Activated B cell treated with CpG ODN at 0.5 μM for 24 hours (primary cell): ENCODE data around the gene CTR9. TPM values are rescaled to one million over a fixed set of nuclear protein-coding genes. Genes with fewer than 3 reads are reported as not detected.

Experiments used
- ATAC-seq: fragments of 200-7000 bp; cut with Tn5 transposase; one replicate; pipeline ENCODE4 v1.10.0; 2021; ENCODE audit warnings: low read depth, mild to moderate bottlenecking, moderate library complexity
- CTCF ChIA-PET: fragments of 350-600 bp; sonication (Branson Sonifier 250); formaldehyde crosslinking; loops from one replicate; lab custom pipeline; 2021; ENCODE audit warnings: antibody characterized with exemption; lab: Charles Lee
- POLR2A ChIA-PET: fragments of 350-600 bp; sonication (Branson Sonifier 250); formaldehyde crosslinking; loops from one replicate; lab custom pipeline; 2021; ENCODE audit warnings: antibody characterized with exemption; lab: Charles Lee
- DNase-seq: peaks from one replicate; pipeline ENCODE4 v3.0.0; 2022
- H3K27ac Mint-ChIP-seq: one replicate; pipeline ENCODE4 v1.8.0; 2020; ENCODE audit warnings: mixed read lengths
- H3K27me3 Mint-ChIP-seq: one replicate; pipeline ENCODE4 v1.8.0; 2021; ENCODE audit warnings: mixed read lengths
- H3K36me3 Mint-ChIP-seq: one replicate; pipeline ENCODE4 v1.8.0; 2021; ENCODE audit warnings: low read depth, mixed read lengths
- H3K4me1 Mint-ChIP-seq: one replicate; pipeline ENCODE4 v1.8.0; 2021; ENCODE audit warnings: mixed read lengths
- H3K4me3 Mint-ChIP-seq: one replicate; pipeline ENCODE4 v1.8.0; 2020; ENCODE audit warnings: mild to moderate bottlenecking, mixed read lengths
- H3K9me3 Mint-ChIP-seq: one replicate; pipeline ENCODE4 v1.8.0; 2020; ENCODE audit warnings: mixed read lengths
- intact Hi-C: fragments of 100-400 bp; cut with micrococcal nuclease; formaldehyde crosslinking; loops from one replicate; pipeline ENCODE4 v1.15.1; 2024
- total RNA-seq: library from RNA; stranded (reverse); gene quantifications from 2 replicates; pipeline ENCODE4 v1.2.3, GENCODE V29; 2022
- TF ChIP-seq, protein P1 (sequence below): fragments of 200-600 bp; IDR thresholded peaks from one replicate; pipeline ENCODE4 v1.8.0; 2022; ENCODE audit warnings: antibody characterized with exemption, mild to moderate bottlenecking

CTR9 gene
- total RNA-seq, 1 donor from 2014 or later, result 50.6 TPM

DNA sequence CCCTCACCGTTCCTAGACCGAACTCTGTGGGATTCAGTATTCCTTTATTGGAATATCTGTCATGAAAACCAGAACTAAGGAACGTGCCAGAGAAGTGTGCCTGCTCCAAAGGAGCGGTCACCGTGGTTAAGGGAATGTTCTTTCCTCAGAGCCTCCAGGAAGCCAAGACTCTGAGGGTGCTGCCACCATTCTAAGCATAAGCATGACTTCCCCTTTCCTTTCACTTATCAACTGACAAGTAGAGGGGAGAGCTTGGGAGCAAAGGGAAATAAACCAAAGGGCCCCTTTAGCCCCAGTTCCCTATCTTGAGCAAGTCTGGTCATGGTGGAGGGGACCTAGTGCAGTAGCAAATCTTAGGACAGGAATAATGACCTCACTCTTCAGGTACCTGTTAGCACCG, 26.8 kb downstream of the CTR9 start:
- no peak for ATAC-seq
- Mint-ChIP-seq H3K27ac (peak overlapping the region; percentile 35), H3K36me3 (peaks cover 72% of the 10 kb centered on the region), H3K4me1 (no peaks in the 10 kb centered on the region), H3K27me3 (no peaks in the 10 kb centered on the region), H3K9me3 (no peaks in the 10 kb centered on the region), H3K4me3 (no peak overlapping the region)
- ChIA-PET POLR2A (no interaction called here), CTCF (no interaction called here)
- TF ChIP-seq, protein P1, sequence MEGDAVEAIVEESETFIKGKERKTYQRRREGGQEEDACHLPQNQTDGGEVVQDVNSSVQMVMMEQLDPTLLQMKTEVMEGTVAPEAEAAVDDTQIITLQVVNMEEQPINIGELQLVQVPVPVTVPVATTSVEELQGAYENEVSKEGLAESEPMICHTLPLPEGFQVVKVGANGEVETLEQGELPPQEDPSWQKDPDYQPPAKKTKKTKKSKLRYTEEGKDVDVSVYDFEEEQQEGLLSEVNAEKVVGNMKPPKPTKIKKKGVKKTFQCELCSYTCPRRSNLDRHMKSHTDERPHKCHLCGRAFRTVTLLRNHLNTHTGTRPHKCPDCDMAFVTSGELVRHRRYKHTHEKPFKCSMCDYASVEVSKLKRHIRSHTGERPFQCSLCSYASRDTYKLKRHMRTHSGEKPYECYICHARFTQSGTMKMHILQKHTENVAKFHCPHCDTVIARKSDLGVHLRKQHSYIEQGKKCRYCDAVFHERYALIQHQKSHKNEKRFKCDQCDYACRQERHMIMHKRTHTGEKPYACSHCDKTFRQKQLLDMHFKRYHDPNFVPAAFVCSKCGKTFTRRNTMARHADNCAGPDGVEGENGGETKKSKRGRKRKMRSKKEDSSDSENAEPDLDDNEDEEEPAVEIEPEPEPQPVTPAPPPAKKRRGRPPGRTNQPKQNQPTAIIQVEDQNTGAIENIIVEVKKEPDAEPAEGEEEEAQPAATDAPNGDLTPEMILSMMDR, result no peak
- no peak for DNase-seq
- intact Hi-C loops, result no loop called here

DNA sequence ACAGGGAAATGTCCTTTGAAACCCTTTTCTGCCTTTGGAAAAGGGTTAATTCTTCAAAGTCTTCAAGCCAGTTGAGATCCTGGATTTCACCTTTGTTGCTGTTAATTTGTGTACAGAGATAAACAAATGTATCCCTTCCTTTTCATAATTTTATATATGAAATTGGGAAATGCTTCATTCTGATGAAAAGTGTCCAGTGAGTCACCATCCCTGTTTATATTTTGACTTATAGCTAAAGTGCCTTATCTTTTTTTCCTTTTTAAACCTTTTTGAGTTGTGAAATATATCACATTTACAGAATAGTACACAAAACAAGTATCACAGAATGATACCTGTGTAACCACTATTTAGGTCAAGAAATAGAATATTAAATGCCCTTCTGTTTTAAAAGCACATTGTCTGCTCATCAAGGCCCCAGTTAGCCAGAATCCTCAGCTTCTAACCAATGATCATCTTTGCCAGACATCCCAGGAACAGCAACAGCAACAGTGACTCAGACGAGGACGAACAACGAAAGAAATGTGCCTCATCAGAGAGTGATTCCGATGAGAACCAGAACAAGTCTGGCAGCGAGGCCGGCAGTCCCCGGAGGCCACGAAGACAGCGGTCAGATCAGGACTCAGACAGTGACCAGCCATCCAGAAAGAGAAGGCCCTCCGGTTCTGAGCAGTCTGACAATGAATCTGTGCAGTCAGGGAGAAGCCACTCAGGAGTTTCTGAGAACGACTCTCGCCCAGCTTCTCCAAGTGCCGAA, 27.3 kb downstream of the CTR9 start:
- ChIA-PET CTCF (no interaction called here), POLR2A (no interaction called here)
- no peaks in the 10 kb centered on the region for H3K9me3 Mint-ChIP-seq
- TF ChIP-seq, protein P1, result no peak
- no peak for ATAC-seq
- H3K4me1 Mint-ChIP-seq, result no peaks in the 10 kb centered on the region
- H3K4me3 Mint-ChIP-seq, result no peak overlapping the region
- H3K27ac Mint-ChIP-seq, result no peak overlapping the region
- intact Hi-C loops, result no loop called here
- no peaks in the 10 kb centered on the region for H3K27me3 Mint-ChIP-seq
- peaks cover 66% of the 10 kb centered on the region for H3K36me3 Mint-ChIP-seq
- DNase-seq, result no peak

DNA sequence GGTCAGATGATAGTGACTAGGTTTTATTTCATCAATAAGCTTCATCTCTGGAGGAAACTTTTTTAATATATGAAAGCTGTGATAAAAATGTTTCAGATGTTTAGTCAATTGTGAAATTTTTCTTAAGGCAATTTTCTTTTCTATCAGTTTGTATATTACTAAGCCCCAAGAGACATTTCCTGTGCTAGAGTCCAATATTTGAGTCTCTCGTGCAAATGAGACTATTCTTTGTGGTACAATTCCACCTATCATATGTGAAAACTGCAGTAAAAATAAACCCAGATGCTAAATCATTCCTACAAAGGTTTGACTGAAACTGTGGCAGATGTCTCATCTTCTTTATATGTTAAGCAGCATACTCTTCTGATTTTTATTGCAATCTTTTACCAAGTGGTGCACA, 28.0 kb downstream of the CTR9 start:
- TF ChIP-seq, protein P1, result no peak
- H3K4me3 Mint-ChIP-seq, result no peak overlapping the region
- ATAC-seq (no peak), DNase-seq (no peak)
- ChIA-PET POLR2A (no interaction called here), CTCF (no interaction called here)
- no peak overlapping the region for H3K27ac Mint-ChIP-seq
- no peaks in the 10 kb centered on the region for H3K27me3 Mint-ChIP-seq
- intact Hi-C loops, result no loop called here
- H3K36me3 Mint-ChIP-seq, result peaks cover 59% of the 10 kb centered on the region
- no peaks in the 10 kb centered on the region for H3K4me1 Mint-ChIP-seq
- no peaks in the 10 kb centered on the region for H3K9me3 Mint-ChIP-seq

DNA sequence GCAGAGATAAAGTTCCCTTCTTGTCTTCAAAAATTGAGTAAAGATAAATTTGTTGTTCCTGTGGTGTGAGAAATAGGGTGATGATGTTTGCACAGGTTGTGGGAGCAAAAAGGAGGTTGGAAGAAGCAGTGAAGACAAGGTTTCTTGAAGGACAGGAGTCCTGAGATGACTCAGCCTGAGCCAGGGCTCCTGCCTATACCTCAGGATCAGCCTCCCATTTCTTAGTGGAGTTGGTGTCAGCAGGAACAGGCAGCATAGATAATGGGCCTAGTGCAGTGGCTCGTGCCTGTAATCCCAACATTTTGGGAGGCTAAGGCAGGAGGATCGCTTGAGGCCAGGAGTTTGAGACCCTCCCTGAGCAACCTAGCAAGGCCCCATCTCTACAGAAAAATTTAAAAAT, 29.0 kb downstream of the CTR9 start:
- no peak for ATAC-seq
- Mint-ChIP-seq H3K27me3 (no peaks in the 10 kb centered on the region), H3K27ac (peak overlapping the region; percentile 20), H3K36me3 (peaks cover 50% of the 10 kb centered on the region), H3K4me3 (no peak overlapping the region), H3K4me1 (no peaks in the 10 kb centered on the region), H3K9me3 (no peaks in the 10 kb centered on the region)
- CTCF ChIA-PET, result no interaction called here
- POLR2A ChIA-PET, result no interaction called here
- DNase-seq, result no peak
- TF ChIP-seq, protein P1, result no peak
- intact Hi-C loops, result no loop called here

DNA sequence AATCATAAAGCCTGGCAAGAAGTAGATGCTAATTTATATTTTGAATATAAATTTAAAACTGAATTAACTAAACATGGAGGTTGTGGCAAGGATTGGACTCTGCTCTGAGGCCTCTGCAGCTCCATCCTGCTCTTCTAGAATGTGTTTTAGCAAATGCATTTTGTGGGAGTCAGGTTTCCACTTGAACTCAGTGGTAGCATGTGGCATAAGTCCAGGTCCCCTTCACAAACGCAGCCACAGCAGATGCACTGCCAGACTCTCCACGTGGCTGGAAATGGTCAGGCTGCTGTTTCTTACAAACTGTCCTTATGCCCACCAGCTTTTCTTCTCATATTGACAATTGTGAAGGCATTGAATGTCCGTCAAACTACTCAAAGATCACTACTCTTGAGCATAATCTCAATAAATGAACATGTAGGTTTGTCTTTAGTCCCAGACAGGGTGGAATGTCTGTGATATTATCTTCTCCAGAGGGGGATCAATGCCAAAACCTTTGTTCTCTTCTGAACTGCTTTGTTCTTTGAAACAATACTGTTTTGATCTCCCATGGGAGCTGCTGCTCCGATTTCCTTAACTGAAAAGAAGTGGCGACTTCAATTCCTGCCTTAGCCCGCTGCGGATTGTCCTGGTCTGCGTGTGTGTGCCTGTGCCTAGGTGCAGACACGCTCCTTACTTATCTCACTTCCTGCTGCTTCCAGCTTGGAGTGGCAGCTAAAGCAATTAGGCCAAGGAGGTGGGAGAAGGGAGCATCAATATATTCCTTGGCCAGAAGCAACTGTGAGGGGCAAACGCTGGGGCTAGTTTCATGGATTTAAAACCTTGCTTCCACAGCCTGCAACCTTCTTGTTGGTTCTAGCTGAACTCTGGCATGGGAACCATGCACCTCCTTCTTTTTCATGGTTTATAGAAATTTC, 33.4 kb downstream of the CTR9 start:
- ChIA-PET CTCF (no interaction called here), POLR2A (no interaction called here)
- no peak for ATAC-seq
- no peak overlapping the region for H3K27ac Mint-ChIP-seq
- no peak for DNase-seq
- H3K36me3 Mint-ChIP-seq, result peaks cover 9% of the 10 kb centered on the region
- no peak overlapping the region for H3K4me3 Mint-ChIP-seq
- H3K27me3 Mint-ChIP-seq, result no peaks in the 10 kb centered on the region
- H3K9me3 Mint-ChIP-seq, result no peaks in the 10 kb centered on the region
- no peaks in the 10 kb centered on the region for H3K4me1 Mint-ChIP-seq
- TF ChIP-seq, protein P1, result no peak
- intact Hi-C loops, result no loop called here
